Measurements from ENCODE around the gene MAP3K2. TPM values are rescaled to one million over a fixed set of nuclear protein-coding genes. Genes with fewer than 3 reads are reported as not detected.
A peak's percentile ranks its signal among the peaks of the same experiment; 100 is the strongest.

MAP3K2 gene
- polyA plus RNA-seq, 1 donor from 2014 or later: 37.0 TPM

- Histone ChIP-seq H3K4me2 (ENCODE audit: low read length) (no peak overlapping the region), H3K9me2 (ENCODE audit: insufficient read depth, low read length) (no peaks in the 10 kb centered on the region), H3F3A (ENCODE audit: insufficient read depth, low read length, poor library complexity, severe bottlenecking) (no peaks in the 10 kb centered on the region), H3K27ac (ENCODE audit: low read length) (no peak overlapping the region), H3K4me3 (ENCODE audit: low read length) (peak overlapping the region; percentile 68), H3K36me3 (ENCODE audit: insufficient read depth, low read length) (no peaks in the 10 kb centered on the region), H3K27me3 (ENCODE audit: insufficient read depth, low read depth, low read length) (peaks cover 32% of the 10 kb centered on the region), H2AFZ (ENCODE audit: low read depth, low read length) (no peak overlapping the region), H3K9ac (ENCODE audit: low read length) (no peak overlapping the region), H3K79me2 (replicated peaks; ENCODE audit: insufficient read depth, low read length) (no peaks in the 10 kb centered on the region), H3K9me3 (ENCODE audit: low read length) (no peaks in the 10 kb centered on the region), H4K20me1 (ENCODE audit: insufficient read depth) (no peaks in the 10 kb centered on the region)
- TF ChIP-seq POLR2AphosphoS5 (IDR thresholded peaks at IDR 0.05): no peak
- no peak for TF ChIP-seq REST (IDR thresholded peaks at IDR 0.05; ENCODE audit: borderline replicate concordance)
- peak; percentile 12 for TF ChIP-seq CTCF (IDR thresholded peaks at IDR 0.05; ENCODE audit: poor library complexity, severe bottlenecking)
- TF ChIP-seq EP300 (conservative IDR thresholded peaks at IDR 0.05; ENCODE audit: poor library complexity, severe bottlenecking): no peak
These were observed 36.1 kb upstream of the MAP3K2 start for GRCh38 chr2:127423880-127424279.

- Histone ChIP-seq H3F3A (ENCODE audit: insufficient read depth, low read length, poor library complexity, severe bottlenecking) (no peaks in the 10 kb centered on the region), H3K9me3 (ENCODE audit: low read length) (no peaks in the 10 kb centered on the region), H3K9me2 (ENCODE audit: insufficient read depth, low read length) (no peaks in the 10 kb centered on the region), H3K9ac (ENCODE audit: low read length) (peak overlapping the region; percentile 36), H3K4me3 (ENCODE audit: low read length) (peak overlapping the region; percentile 68), H3K27ac (ENCODE audit: low read length) (no peak overlapping the region), H3K36me3 (ENCODE audit: insufficient read depth, low read length) (no peaks in the 10 kb centered on the region), H4K20me1 (ENCODE audit: insufficient read depth) (no peaks in the 10 kb centered on the region), H3K79me2 (replicated peaks; ENCODE audit: insufficient read depth, low read length) (no peaks in the 10 kb centered on the region), H3K4me2 (ENCODE audit: low read length) (peak overlapping the region; percentile 25), H2AFZ (ENCODE audit: low read depth, low read length) (no peak overlapping the region), H3K27me3 (ENCODE audit: insufficient read depth, low read depth, low read length) (peaks cover 32% of the 10 kb centered on the region)
- TF ChIP-seq SMC3 (conservative IDR thresholded peaks at IDR 0.05; ENCODE audit: poor library complexity) (no peak), EP300 (conservative IDR thresholded peaks at IDR 0.05; ENCODE audit: poor library complexity, severe bottlenecking) (no peak), RAD21 (conservative IDR thresholded peaks at IDR 0.05) (no peak), CTCF (IDR thresholded peaks at IDR 0.05; ENCODE audit: poor library complexity, severe bottlenecking) (no peak), EZH2 (IDR thresholded peaks at IDR 0.05; ENCODE audit: borderline replicate concordance, insufficient read depth, low read length, poor library complexity, severe bottlenecking) (peak; percentile 57)
These were observed 35.7 kb upstream of the MAP3K2 start for GRCh38 chr2:127423478-127423843.
